CD4-positive, alpha-beta T cell treated with Interleukin-6 at 100 ng/mL for 8 hours (primary cell): ENCODE results near the gene CHMP2A.
A peak's percentile ranks its signal among the peaks of the same experiment; 100 is the strongest.

ENCODE experiments used
- DNase-seq: peaks from one replicate; pipeline ENCODE4 v3.0.0-alpha.2; 2020; ENCODE audit warnings: mixed read lengths, low spot score

CHMP2A gene

GRCh38 chr19:58538257-58539168 is 16.4 kb downstream of the CHMP2A start:
- peak; percentile 36 for DNase-seq

GRCh38 chr19:58536852-58537798 is 17.8 kb downstream of the CHMP2A start:
- DNase-seq: no peak

- no peak for DNase-seq
Observed at GRCh38 chr19:58535857-58536256, 19.0 kb downstream of the CHMP2A start.

- DNase-seq: no peak
Observed at GRCh38 chr19:58531034-58531840, 23.7 kb downstream of the CHMP2A start.

GRCh38 chr19:58529405-58529804 is 25.5 kb downstream of the CHMP2A start:
- no peak for DNase-seq

GRCh38 chr19:58522709-58523108 is 32.2 kb downstream of the CHMP2A start:
- no peak for DNase-seq

GRCh38 chr19:58521651-58522050 is 33.3 kb downstream of the CHMP2A start:
- no peak for DNase-seq

DNA sequence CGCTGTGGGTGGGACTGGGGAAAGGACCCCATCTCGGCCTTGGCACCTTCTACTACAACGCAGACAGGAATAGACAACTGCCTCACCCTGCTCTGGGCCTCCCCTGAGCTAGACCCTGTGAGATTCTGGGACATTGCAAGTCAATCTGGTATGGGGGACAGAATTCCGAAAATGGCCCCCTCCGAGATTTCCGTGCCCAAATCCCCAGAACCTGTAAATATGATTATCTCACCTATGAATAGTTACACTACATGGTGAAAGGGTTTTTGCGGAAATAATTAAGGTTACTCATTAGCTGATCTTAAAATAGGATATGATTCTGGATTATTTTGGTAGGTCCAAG is 34.7 kb downstream of the CHMP2A start:
- no peak for DNase-seq

DNA sequence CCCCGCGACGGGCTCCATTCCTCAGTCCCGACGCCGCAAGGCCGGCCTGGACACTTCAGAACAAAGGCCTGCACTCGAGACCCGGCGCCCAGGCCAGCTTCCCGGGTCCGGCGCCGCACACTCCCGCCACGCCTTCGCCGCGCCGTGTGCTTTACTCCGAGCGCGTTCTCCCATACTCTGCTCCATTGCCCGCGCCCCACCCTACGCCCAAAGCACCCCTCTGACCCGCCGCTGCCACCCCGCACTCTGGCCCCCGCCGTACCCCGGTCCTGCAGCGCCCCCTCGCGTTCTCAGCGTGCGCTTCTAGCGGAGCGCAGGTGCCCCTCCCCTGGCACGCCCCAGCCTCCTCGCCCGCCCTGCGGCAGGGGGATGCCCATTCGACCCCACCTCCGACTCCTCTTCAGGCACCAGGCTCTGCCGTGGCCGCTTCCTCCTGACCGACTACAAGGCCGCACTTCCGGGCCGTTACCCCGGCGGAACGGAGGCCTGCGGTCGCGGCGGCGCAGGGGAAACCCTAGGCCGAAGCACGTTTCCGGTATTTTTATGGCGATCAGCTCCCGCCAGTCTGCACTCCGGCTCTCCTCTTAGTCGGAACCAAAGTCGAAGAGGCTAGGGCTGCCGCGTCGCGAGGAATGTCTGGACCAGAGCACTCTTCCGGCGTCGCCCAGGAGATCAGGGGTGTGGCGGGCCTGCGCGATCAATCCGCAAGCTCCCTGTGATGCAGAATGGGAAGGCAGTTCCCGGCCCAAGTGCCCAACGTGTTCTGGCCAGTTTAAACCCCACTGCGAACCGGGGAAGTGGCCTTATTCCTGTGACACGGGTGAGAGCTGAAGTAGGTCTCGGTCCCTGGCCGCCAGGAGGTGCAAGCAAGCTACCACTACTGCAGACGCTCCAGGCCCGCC is 35.3 kb downstream of the CHMP2A start, which contains the start of gene ZBTB45:
Gene ZBTB45, minus strand, starts transcription at position 456 of the 902 bp plus-strand sequence. CDS start 2,137 bp downstream, outside the sequence.
- peak; percentile 86 for DNase-seq

DNA sequence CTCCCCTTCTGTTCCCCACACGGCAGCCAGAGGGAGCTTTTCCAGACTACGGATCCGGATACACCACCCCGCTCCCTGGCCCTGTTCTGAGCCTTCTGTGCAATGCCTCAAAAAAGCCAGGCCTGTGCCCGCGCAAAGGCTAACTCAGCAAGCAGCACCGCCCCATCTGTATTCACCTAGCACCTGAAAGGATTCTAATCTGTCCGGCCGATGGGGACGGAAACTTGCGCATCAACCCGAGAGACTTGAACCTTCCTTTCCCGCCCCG is 35.9 kb downstream of the CHMP2A start:
- DNase-seq: peak; percentile 43

DNA sequence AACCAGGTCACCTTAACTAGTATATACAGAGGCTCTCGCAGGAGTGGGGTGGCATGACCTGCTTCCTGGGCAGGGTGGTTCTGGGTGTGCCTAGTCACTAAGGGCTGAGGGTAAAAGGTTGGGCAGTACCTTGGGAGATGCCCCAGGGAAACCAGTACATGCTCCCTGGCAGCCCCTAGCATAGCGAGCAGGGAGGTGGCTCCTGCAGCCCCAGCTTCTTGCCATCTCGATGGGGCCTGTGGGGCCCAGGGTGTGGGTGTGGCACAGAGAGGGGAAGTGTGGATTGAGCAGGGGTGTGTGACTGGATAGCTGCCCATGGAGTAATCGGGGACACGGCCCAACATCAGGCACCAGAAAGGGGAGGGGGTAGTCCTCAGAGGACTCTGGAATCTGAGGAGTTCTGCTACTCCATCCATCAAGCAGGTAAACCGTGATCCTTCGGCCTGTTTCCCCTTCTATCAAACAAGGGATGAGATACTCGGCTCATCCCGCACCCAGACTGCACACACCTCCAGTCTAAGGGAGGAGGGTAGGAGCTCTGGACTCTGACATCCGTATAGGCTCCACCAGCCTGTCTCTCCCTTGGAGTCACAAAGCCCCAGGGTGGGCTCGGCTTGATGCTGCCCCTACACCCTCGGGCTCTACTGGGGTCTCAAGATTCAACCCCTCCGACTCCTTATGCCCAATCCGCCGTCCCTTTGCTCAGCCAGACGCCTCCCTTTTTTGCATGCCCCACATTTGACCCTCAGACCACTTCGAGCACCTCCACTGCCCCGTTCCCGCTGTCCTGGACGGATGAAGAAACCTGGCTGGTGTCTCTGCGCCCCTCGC is 36.4 kb downstream of the CHMP2A start:
- DNase-seq: no peak

DNA sequence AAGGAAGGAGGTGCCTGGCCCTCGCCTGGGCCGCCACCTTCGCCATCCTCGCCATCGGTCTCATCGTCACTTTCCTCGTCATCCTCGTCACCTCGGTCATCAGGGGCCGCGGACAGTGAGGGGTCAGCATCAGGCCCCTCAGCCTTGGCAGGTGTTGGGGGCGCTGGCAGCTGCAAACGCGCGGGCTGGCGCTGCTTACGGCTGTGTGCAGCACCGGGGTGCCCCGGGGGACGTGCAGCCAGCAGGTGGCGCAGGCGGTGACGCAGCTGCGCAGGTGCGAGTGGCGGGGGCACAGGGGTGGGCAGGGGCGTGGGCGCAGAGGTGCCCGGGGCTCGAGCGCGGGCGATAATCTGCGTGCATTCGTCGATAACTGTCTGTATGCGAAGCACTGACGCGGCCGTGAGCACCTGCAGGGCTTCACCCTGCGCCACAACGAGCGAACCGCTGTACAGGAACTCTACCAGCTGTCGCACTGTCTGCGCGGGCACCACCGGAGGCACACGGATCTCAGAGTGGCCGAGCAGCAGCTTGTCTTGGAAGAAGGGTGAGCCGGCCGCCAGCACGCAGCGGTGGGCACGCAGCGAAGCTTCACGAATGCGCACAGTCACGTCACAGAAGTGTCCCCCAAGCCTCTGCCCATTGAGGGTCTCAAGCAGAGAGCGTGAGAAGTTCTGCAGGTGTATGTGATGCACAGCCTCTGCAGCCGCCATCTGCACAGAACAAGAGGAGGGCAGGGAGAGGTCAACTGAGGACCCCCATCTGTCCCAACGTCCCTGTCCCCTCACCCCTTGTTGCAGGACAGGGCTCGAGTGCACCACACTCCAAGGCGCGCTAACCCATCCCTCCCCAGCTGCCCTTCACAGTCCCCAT is 37.7 kb downstream of the CHMP2A start:
- DNase-seq: no peak

DNA sequence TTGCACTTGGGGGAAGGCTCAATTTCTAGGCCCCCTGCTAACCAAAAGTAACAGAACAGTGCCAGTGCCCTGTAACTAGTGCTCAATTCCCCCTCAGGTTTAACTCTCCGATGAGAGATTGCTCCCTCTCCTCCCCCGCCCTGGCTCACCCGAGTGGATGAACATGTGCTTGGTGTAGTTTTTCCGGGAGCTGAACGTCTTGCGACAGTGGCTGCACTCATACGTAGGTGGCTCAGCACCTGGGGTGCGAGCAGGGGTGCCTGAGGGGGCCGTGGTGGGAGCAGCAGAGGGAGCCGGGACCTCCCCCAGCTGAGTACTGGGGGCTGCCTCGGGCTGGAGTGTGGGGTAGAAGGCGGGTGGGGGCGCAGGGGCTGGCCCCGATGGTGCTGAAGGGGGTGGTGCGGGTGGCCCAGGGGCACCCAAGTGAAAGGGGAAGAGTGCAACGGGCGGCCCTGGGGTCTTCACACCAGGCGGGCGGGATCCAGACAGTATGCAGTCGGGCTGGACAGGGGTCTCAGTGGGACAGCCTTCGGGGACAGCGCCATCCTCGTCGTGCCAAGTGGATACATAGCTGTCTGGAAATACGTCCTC is 38.6 kb downstream of the CHMP2A start:
- no peak for DNase-seq

DNA sequence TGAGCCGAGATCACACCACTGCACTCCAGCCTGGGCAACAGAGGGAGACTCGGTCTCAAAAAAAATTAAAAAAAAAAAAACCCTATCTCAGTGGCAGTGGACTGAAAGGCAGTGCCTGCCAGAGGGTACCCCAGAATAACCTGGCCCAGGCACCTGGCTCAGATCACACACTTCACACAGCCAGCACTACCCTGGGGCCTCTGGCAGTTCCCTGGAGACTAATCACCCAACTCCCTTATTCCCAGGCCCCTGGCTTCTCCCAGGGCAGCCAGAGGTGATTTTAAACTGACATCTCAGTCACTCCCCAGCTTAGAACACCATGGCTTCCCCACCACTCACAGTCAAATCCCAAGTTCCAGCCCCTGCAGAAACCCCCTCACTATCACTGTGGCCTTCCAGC is 39.6 kb downstream of the CHMP2A start:
- no peak for DNase-seq

DNA sequence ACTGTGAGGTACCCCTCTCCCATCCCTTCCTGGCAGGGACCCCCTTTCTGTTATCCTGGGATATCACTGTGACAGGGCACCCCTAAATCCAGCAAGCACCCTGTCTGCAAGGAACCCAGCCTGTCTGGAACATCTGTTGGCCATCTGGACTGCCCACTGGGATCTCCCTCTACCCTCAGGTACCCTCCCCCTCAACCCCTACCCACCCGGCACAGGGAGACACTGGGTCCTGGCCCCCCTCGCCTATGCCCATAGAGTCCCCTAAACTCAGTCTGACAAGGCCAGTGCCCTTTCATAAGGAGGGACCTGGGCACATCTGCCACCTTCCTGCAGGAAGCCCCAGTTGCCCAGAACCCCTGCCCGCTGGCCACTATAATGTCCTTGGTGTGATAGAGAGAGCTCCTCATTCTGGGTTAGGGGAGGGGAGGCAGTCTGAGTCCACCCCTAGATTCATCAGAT is 40.3 kb downstream of the CHMP2A start:
- DNase-seq: no peak

DNA sequence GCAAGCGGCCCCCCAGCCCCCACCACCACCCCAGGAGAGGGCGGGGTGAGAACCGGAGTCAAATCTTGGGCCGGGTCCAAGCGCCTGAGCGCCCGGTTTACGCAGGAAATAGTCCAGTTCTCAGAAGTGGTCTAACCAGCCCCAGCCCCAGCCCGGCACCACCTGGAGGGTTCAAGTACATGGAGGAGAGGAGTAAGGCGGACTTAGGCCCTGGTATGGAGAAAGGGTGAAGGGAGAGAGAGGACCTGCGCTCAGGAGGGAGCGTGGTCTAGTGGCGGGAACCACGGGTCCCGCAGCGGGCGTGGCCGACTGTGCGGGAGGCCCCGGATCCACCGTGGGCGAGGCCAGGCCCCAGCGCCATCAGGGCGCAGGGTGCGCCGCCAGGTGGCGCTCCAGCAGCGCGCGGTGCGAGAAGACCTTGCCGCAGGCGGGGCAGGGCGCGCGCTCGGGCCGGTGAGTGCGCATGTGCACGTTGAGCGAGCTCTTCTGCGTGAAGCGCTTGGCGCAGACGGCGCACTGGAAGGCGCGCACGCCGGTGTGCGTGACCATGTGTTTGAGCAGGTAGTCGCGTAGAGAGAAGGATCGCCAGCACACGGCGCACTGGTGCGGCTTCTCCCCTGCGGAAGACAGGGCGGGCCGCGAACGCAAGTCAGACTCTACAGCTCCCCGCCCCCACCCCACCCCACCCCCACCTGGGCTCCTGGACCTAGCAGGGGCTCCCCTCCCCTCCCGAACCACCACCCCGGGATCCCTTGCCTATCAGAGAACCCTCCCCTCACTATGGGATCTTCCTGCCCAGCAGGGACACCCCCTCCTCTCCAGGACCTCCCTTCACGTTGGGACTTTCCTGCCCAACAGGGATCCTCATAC is 41.0 kb downstream of the CHMP2A start:
- DNase-seq: peak; percentile 94

- DNase-seq: no peak
Observed at GRCh38 chr19:58513213-58513693, 41.7 kb downstream of the CHMP2A start.
